CD14-positive monocyte (primary cell): ENCODE data around the gene ANKRD13D. TPM values are rescaled to one million over a fixed set of nuclear protein-coding genes. Genes with fewer than 3 reads are reported as not detected.
A peak's percentile ranks its signal among the peaks of the same experiment; 100 is the strongest.

ENCODE experiments used
- DNase-seq, 3 donors: peaks; one replicate each; pipeline ENCODE4 v3.0.0-alpha.2; 2011 to 2022
- H2AFZ ChIP-seq: 2 replicates; pipeline ENCODE4 v1.6.0; 2012; ENCODE audit warnings: mild to moderate bottlenecking, low read depth, low read length, inconsistent platforms; ENCODE audit not compliant: insufficient read depth, poor library complexity, severe bottlenecking
- H3K27ac ChIP-seq, 2 donors: 1 replicate in 1 of 2; 2 replicates in 1 of 2; pipeline ENCODE4 v1.5.1; 2012 to 2013; ENCODE audit warnings: low read length in 2 of 2, control low read depth in 1 of 2, inconsistent platforms in 1 of 2, low read depth in 1 of 2, mild to moderate bottlenecking in 1 of 2
- H3K27me3 ChIP-seq, 2 donors: one replicate each; pipeline versions ENCODE4 v1.6.0 to v1.6.1; 2011 to 2013; ENCODE audit warnings: low read length in 2 of 2; ENCODE audit not compliant: control insufficient read depth in 2 of 2, insufficient read depth in 2 of 2
- H3K36me3 ChIP-seq, 2 donors: replicated peaks in 1 of 2; 1 replicate in 1 of 2; 2 replicates in 1 of 2; pipeline versions ENCODE4 v1.5.1 to v1.6.1; 2012 to 2013; ENCODE audit warnings: low read length in 2 of 2, control low read depth in 1 of 2, inconsistent platforms in 1 of 2, mild to moderate bottlenecking in 1 of 2; ENCODE audit not compliant: insufficient read depth in 2 of 2, control insufficient read depth in 1 of 2
- H3K4me1 ChIP-seq, 2 donors: 1 replicate in 1 of 2; 2 replicates in 1 of 2; pipeline versions ENCODE4 v1.5.1 to v1.6.1; 2012 to 2013; ENCODE audit warnings: low read length in 2 of 2, control low read depth in 1 of 2, inconsistent platforms in 1 of 2, mild to moderate bottlenecking in 1 of 2, moderate library complexity in 1 of 2; ENCODE audit not compliant: insufficient read depth in 2 of 2, control insufficient read depth in 1 of 2
- H3K4me2 ChIP-seq: replicated peaks from 2 replicates; pipeline ENCODE3; 2012; ENCODE audit warnings: low read length, moderate library complexity, mild to moderate bottlenecking; ENCODE audit not compliant: poor library complexity, severe bottlenecking; ENCODE audit errors: extremely low read depth
- H3K4me3 ChIP-seq, 3 experiments: fragments of 200-600 bp in 1 of 3; sonication (generic) in 1 of 3; replicated peaks in 1 of 3; 1 replicate in 2 of 3; 2 replicates in 1 of 3; pipeline ENCODE4 v1.5.1; 2011 to 2013; ENCODE audit warnings: low read length in 3 of 3, mild to moderate bottlenecking in 3 of 3, control low read depth in 2 of 3, low read depth in 2 of 3, inconsistent platforms in 1 of 3, moderate library complexity in 1 of 3
- H3K79me2 ChIP-seq: 2 replicates; pipeline ENCODE4 v1.6.0; 2012; ENCODE audit warnings: mild to moderate bottlenecking, control low read depth, inconsistent platforms, low read length, moderate library complexity; ENCODE audit not compliant: insufficient read depth
- H3K9ac ChIP-seq: 2 replicates; pipeline ENCODE4 v1.6.0; 2017; ENCODE audit warnings: low read length, mild to moderate bottlenecking; ENCODE audit not compliant: insufficient read depth, poor library complexity, severe bottlenecking
- H3K9me3 ChIP-seq, 2 donors: replicated peaks in 1 of 2; 1 replicate in 1 of 2; 2 replicates in 1 of 2; pipeline versions ENCODE4 v1.5.1 to v1.6.1; 2012 to 2013; ENCODE audit warnings: low read length in 2 of 2, control low read depth in 1 of 2; ENCODE audit not compliant: control insufficient read depth in 1 of 2, insufficient read depth in 1 of 2
- H4K20me1 ChIP-seq: 2 replicates; pipeline ENCODE4 v1.6.0; 2012; ENCODE audit warnings: mild to moderate bottlenecking, low read length, control low read depth, moderate library complexity; ENCODE audit not compliant: insufficient read depth
- H3K27ac Mint-ChIP-seq, 7 donors: one replicate each; pipeline ENCODE4 v1.8.0; 2020; ENCODE audit warnings: mild to moderate bottlenecking in 7 of 7, mixed read lengths in 7 of 7, moderate library complexity in 6 of 7, inconsistent platforms in 2 of 7
- H3K27me3 Mint-ChIP-seq, 3 donors: one replicate each; pipeline ENCODE4 v1.8.0; 2021 to 2022; ENCODE audit warnings: low read depth in 3 of 3, mild to moderate bottlenecking in 3 of 3, mixed read lengths in 3 of 3, moderate library complexity in 3 of 3, inconsistent platforms in 1 of 3
- H3K36me3 Mint-ChIP-seq, 2 donors: one replicate each; pipeline ENCODE4 v1.8.0; 2020; ENCODE audit warnings: mixed read lengths in 2 of 2, inconsistent platforms in 1 of 2, mild to moderate bottlenecking in 1 of 2
- H3K4me1 Mint-ChIP-seq: one replicate; pipeline ENCODE4 v1.8.0; 2020; ENCODE audit warnings: mild to moderate bottlenecking, mixed read lengths
- H3K4me3 Mint-ChIP-seq, 2 donors: one replicate each; pipeline ENCODE4 v1.8.0; 2020; ENCODE audit warnings: mild to moderate bottlenecking in 2 of 2, mixed read lengths in 2 of 2, moderate library complexity in 1 of 2
- H3K9me3 Mint-ChIP-seq, 7 donors: one replicate each; pipeline ENCODE4 v1.8.0; 2020 to 2022; ENCODE audit warnings: mixed read lengths in 7 of 7, mild to moderate bottlenecking in 6 of 7, moderate library complexity in 6 of 7, inconsistent platforms in 2 of 7
- CTCF ChIP-seq: fragments of 200-600 bp; IDR thresholded peaks from one replicate; pipeline ENCODE4 v1.8.0; 2022; ENCODE audit warnings: antibody characterized with exemption, mild to moderate bottlenecking
- WGBS: methylation state at CpG from one replicate; pipeline ENCODE4 v1.1.5; 2013; ENCODE audit warnings: missing lambda C conversion rate; ENCODE audit not compliant: insufficient coverage; 5-methylcytosine and 5-hydroxymethylcytosine counted together
- intact Hi-C, 2 donors: fragments of 100-400 bp; cut with micrococcal nuclease; formaldehyde crosslinking; loops; one replicate each; pipeline versions ENCODE4 v1.15.0 to v1.15.1; 2023
- polyA plus RNA-seq, 3 donors: library from polyadenylated mRNA; depleted of rRNA in 1 of 3; unstranded in 2 of 3; stranded (reverse) in 1 of 3; fragments of 300-500 nt in 2 of 3; fragments of >200 nt in 1 of 3; fragmentation: Illumina TruSeq in 2 of 3; gene quantifications; 1 replicate in 2 of 3; 2 replicates in 1 of 3; pipeline ENCODE4 v1.2.3, GENCODE V29; 2012 to 2021

Gene ANKRD13D
- polyA plus RNA-seq, 3 donors, result 9.1 to 389 (median 10.3) TPM

- Mint-ChIP-seq H3K27ac (no peak overlapping the region), H3K4me3 (no peak overlapping the region), H3K36me3 (no peaks in the 10 kb centered on the region), H3K27me3 (no peaks in the 10 kb centered on the region), H3K4me1 (peaks cover 15% of the 10 kb centered on the region), H3K9me3 (no peaks in the 10 kb centered on the region)
- Histone ChIP-seq H2AFZ (no peak overlapping the region), H3K36me3 (no peaks in the 10 kb centered on the region), H3K27ac (no peak overlapping the region), H3K4me2 (no peak overlapping the region), H3K4me3 (no peak overlapping the region), H4K20me1 (peaks cover 8% of the 10 kb centered on the region), H3K4me1 (no peaks in the 10 kb centered on the region), H3K9me3 (no peaks in the 10 kb centered on the region), H3K79me2 (no peaks in the 10 kb centered on the region), H3K27me3 (no peaks in the 10 kb centered on the region), H3K9ac (no peak overlapping the region)
- intact Hi-C loops, result no loop called here
- TF ChIP-seq CTCF, result no peak
- WGBS, result 97% methylated on average over 4 of the region's 8 CpGs
- no peak for DNase-seq
These were observed 56.3 kb downstream of the ANKRD13D start for GRCh38 chr11:67345247-67345919.

GRCh38 chr11:67345920-67346819 lies 57.1 kb downstream of the ANKRD13D start:
- Mint-ChIP-seq H3K27ac (peak overlapping the region in 1 of 7 donors; percentile 19), H3K4me3 (no peak overlapping the region), H3K9me3 (no peaks in the 10 kb centered on the region), H3K4me1 (peaks cover 19% of the 10 kb centered on the region), H3K36me3 (peaks cover 0 to 2% of the 10 kb centered on the region in 2 donors), H3K27me3 (no peaks in the 10 kb centered on the region)
- H3K4me3 ChIP-seq, result no peak overlapping the region
- no peaks in the 10 kb centered on the region for H3K36me3 ChIP-seq
- peaks cover 3 to 4% of the 10 kb centered on the region in 2 donors for H3K4me1 ChIP-seq
- peak in 1 of 3 donors; percentile 30 for DNase-seq
- H3K4me2 ChIP-seq, result no peak overlapping the region
- intact Hi-C loops, result no loop called here
- no peaks in the 10 kb centered on the region for H3K79me2 ChIP-seq
- no peak overlapping the region for H2AFZ ChIP-seq
- TF ChIP-seq CTCF, result peak; percentile 80
- H3K27me3 ChIP-seq, result no peaks in the 10 kb centered on the region
- H4K20me1 ChIP-seq, result peaks cover 15% of the 10 kb centered on the region
- 85% methylated on average over 7 of the region's 7 CpGs for WGBS
- no peak overlapping the region for H3K27ac ChIP-seq
- H3K9me3 ChIP-seq, result no peaks in the 10 kb centered on the region
- no peak overlapping the region for H3K9ac ChIP-seq
